ENCODE measurements around the gene RBBP8NL.

- no peak for TF ChIP-seq POLR2A (IDR thresholded peaks at IDR 0.05)
- no peak for TF ChIP-seq CTCF (IDR thresholded peaks at IDR 0.05)
Measured at GRCh38 chr20:62391165-62392076, 35.9 kb downstream of the RBBP8NL start.
